Activated T-cell treated with anti-CD3 and anti-CD28 coated beads, Interleukin-2, amount 50 U/mL, for 24 hours (primary cell): Measurements from ENCODE around the gene AMN1.
"Not testable (repeated sequence)": the region's sequence is repeated elsewhere in the genome, so short reads cannot be mapped to it uniquely, and the experiment has no call there.

Experiments
- DNase-seq: peaks from one replicate; pipeline ENCODE4 v3.0.0-alpha.2; 2020
- H3K27ac Mint-ChIP-seq: 2 replicates; pipeline ENCODE4 v1.8.0; 2020; ENCODE audit warnings: mild to moderate bottlenecking, mixed read lengths
- H3K27me3 Mint-ChIP-seq: 2 replicates; pipeline ENCODE4 v1.8.0; 2020; ENCODE audit warnings: mixed read lengths
- H3K36me3 Mint-ChIP-seq: 2 replicates; pipeline ENCODE4 v1.8.0; 2020; ENCODE audit warnings: low read depth, mixed read lengths
- H3K4me1 Mint-ChIP-seq: 2 replicates; pipeline ENCODE4 v1.8.0; 2020; ENCODE audit warnings: low read depth, mixed read lengths
- H3K4me3 Mint-ChIP-seq: 2 replicates; pipeline ENCODE4 v1.8.0; 2020; ENCODE audit warnings: mild to moderate bottlenecking, moderate library complexity, mixed read lengths
- H3K9me3 Mint-ChIP-seq: 2 replicates; pipeline ENCODE4 v1.8.0; 2020; ENCODE audit warnings: mixed read lengths

The AMN1 gene

GRCh38 chr12:31745242-31745641 is 16.4 kb upstream of the AMN1 start:
- no peak for DNase-seq
- Mint-ChIP-seq H3K4me1 (peaks cover 76% of the 10 kb centered on the region), H3K27ac (no peak overlapping the region), H3K27me3 (no peaks in the 10 kb centered on the region), H3K36me3 (no peaks in the 10 kb centered on the region), H3K9me3 (no peaks in the 10 kb centered on the region), H3K4me3 (no peak overlapping the region)

- not testable (repeated sequence) for H3K4me3 Mint-ChIP-seq, H3K9me3 Mint-ChIP-seq, DNase-seq, H3K36me3 Mint-ChIP-seq, H3K27ac Mint-ChIP-seq, H3K27me3 Mint-ChIP-seq
- H3K4me1 Mint-ChIP-seq: peaks cover 75% of the 10 kb centered on the region
Measured at GRCh38 chr12:31744363-31744762, 15.5 kb upstream of the AMN1 start.

GRCh38 chr12:31742891-31743290 is 14.1 kb upstream of the AMN1 start:
- H3K27me3 Mint-ChIP-seq: no peaks in the 10 kb centered on the region
- no peak overlapping the region for H3K4me3 Mint-ChIP-seq
- no peaks in the 10 kb centered on the region for H3K36me3 Mint-ChIP-seq
- DNase-seq: no peak
- H3K9me3 Mint-ChIP-seq: no peaks in the 10 kb centered on the region
- H3K27ac Mint-ChIP-seq: no peak overlapping the region
- H3K4me1 Mint-ChIP-seq: peaks cover 71% of the 10 kb centered on the region

GRCh38 chr12:31740628-31741027 is 11.8 kb upstream of the AMN1 start:
- Mint-ChIP-seq H3K27ac (no peak overlapping the region), H3K36me3 (no peaks in the 10 kb centered on the region), H3K4me1 (peaks cover 73% of the 10 kb centered on the region), H3K4me3 (no peak overlapping the region), H3K9me3 (no peaks in the 10 kb centered on the region), H3K27me3 (no peaks in the 10 kb centered on the region)
- DNase-seq: no peak

- Mint-ChIP-seq H3K36me3 (no peaks in the 10 kb centered on the region), H3K27ac (peak overlapping the region; percentile 91), H3K27me3 (no peaks in the 10 kb centered on the region), H3K9me3 (peaks cover 3% of the 10 kb centered on the region), H3K4me1 (peaks cover 71% of the 10 kb centered on the region), H3K4me3 (no peak overlapping the region)
- DNase-seq: no peak
Measured at GRCh38 chr12:31737763-31738162, 8.9 kb upstream of the AMN1 start.

- Mint-ChIP-seq H3K9me3 (peaks cover 3% of the 10 kb centered on the region), H3K4me1 (peaks cover 68% of the 10 kb centered on the region), H3K4me3 (no peak overlapping the region)
Measured at GRCh38 chr12:31737345-31737744, 8.5 kb upstream of the AMN1 start.

GRCh38 chr12:31736472-31736871 is 7.7 kb upstream of the AMN1 start:
- no peaks in the 10 kb centered on the region for H3K36me3 Mint-ChIP-seq
- H3K9me3 Mint-ChIP-seq: peaks cover 3% of the 10 kb centered on the region
- peak overlapping the region; percentile 28 for H3K4me3 Mint-ChIP-seq
- DNase-seq: peak; percentile 52
- H3K27ac Mint-ChIP-seq: peak overlapping the region; percentile 91
- peaks cover 66% of the 10 kb centered on the region for H3K4me1 Mint-ChIP-seq
- no peaks in the 10 kb centered on the region for H3K27me3 Mint-ChIP-seq

More at GRCh38 chr12:31737345-31737744, 8.5 kb upstream of the AMN1 start:
- DNase-seq: no peak
- peak overlapping the region; percentile 91 for H3K27ac Mint-ChIP-seq
- no peaks in the 10 kb centered on the region for H3K36me3 Mint-ChIP-seq
- no peaks in the 10 kb centered on the region for H3K27me3 Mint-ChIP-seq

GRCh38 chr12:31733549-31734432 is 5.0 kb upstream of the AMN1 start:
- Mint-ChIP-seq H3K4me1 (peaks cover 67% of the 10 kb centered on the region), H3K4me3 (peak overlapping the region; percentile 50), H3K36me3 (peaks cover 16% of the 10 kb centered on the region), H3K27ac (peak overlapping the region; percentile 93)
- not testable (repeated sequence) for DNase-seq, H3K9me3 Mint-ChIP-seq, H3K27me3 Mint-ChIP-seq

- Mint-ChIP-seq H3K4me3 (peak overlapping the region; percentile 50), H3K9me3 (peaks cover 8% of the 10 kb centered on the region), H3K27ac (peak overlapping the region; percentile 93), H3K27me3 (no peaks in the 10 kb centered on the region), H3K36me3 (peaks cover 21% of the 10 kb centered on the region), H3K4me1 (peaks cover 65% of the 10 kb centered on the region)
- DNase-seq: peak; percentile 69
Measured at GRCh38 chr12:31732926-31733548, 4.2 kb upstream of the AMN1 start.

GRCh38 chr12:31731203-31731602 is 2.4 kb upstream of the AMN1 start:
- Mint-ChIP-seq H3K36me3 (peaks cover 25% of the 10 kb centered on the region), H3K4me1 (peaks cover 62% of the 10 kb centered on the region)
- not testable (repeated sequence) for DNase-seq, H3K9me3 Mint-ChIP-seq, H3K4me3 Mint-ChIP-seq, H3K27me3 Mint-ChIP-seq, H3K27ac Mint-ChIP-seq

- Mint-ChIP-seq H3K4me3 (peak overlapping the region; percentile 93), H3K27ac (peak overlapping the region; percentile 97), H3K36me3 (peaks cover 31% of the 10 kb centered on the region), H3K4me1 (peaks cover 64% of the 10 kb centered on the region), H3K9me3 (peaks cover 9% of the 10 kb centered on the region), H3K27me3 (no peaks in the 10 kb centered on the region)
- DNase-seq: no peak
Measured at GRCh38 chr12:31729705-31730104, 884 bp upstream of the AMN1 start.

- no peaks in the 10 kb centered on the region for H3K27me3 Mint-ChIP-seq
- peaks cover 66% of the 10 kb centered on the region for H3K4me1 Mint-ChIP-seq
- peak overlapping the region; percentile 93 for H3K4me3 Mint-ChIP-seq
- peak overlapping the region; percentile 97 for H3K27ac Mint-ChIP-seq
- H3K9me3 Mint-ChIP-seq: peaks cover 13% of the 10 kb centered on the region
- peaks cover 41% of the 10 kb centered on the region for H3K36me3 Mint-ChIP-seq
- no peak for DNase-seq
Measured at GRCh38 chr12:31728289-31728916, 418 bp downstream of the AMN1 start.

GRCh38 chr12:31727192-31727591 is 1.6 kb downstream of the AMN1 start:
- Mint-ChIP-seq H3K27me3 (no peaks in the 10 kb centered on the region), H3K4me1 (peaks cover 70% of the 10 kb centered on the region), H3K36me3 (peaks cover 50% of the 10 kb centered on the region), H3K27ac (no peak overlapping the region), H3K9me3 (peaks cover 13% of the 10 kb centered on the region), H3K4me3 (peak overlapping the region; percentile 21)
- no peak for DNase-seq

GRCh38 chr12:31726575-31726974 is 2.2 kb downstream of the AMN1 start:
- Mint-ChIP-seq H3K36me3 (peaks cover 55% of the 10 kb centered on the region), H3K4me1 (peaks cover 71% of the 10 kb centered on the region), H3K9me3 (peaks cover 13% of the 10 kb centered on the region), H3K27me3 (no peaks in the 10 kb centered on the region), H3K27ac (no peak overlapping the region), H3K4me3 (no peak overlapping the region)
- no peak for DNase-seq

GRCh38 chr12:31724557-31724956 is 4.3 kb downstream of the AMN1 start:
- H3K4me3 Mint-ChIP-seq: no peak overlapping the region
- H3K36me3 Mint-ChIP-seq: peaks cover 63% of the 10 kb centered on the region
- peaks cover 67% of the 10 kb centered on the region for H3K4me1 Mint-ChIP-seq
- H3K9me3 Mint-ChIP-seq: peaks cover 8% of the 10 kb centered on the region
- no peak overlapping the region for H3K27ac Mint-ChIP-seq
- no peaks in the 10 kb centered on the region for H3K27me3 Mint-ChIP-seq
- DNase-seq: no peak
